SK-N-SH treated with all-trans-retinoic acid at 6 μM for 48 hours (cell line): Measurements from ENCODE around the gene GRIN2D.

Source experiments
- ARNTL ChIP-seq: fragments of 450-650 bp; formaldehyde crosslinking; IDR thresholded peaks from 2 replicates; pipeline ENCODE4 v1.5.0; 2020; ENCODE audit warnings: low read depth, mild to moderate bottlenecking, moderate library complexity, borderline replicate concordance
- BACH2 ChIP-seq: fragments of 250-450 bp; sonication (Bioruptor Pico); IDR thresholded peaks from 2 replicates; pipeline ENCODE4 v1.9.0; 2021; ENCODE audit warnings: mild to moderate bottlenecking, borderline replicate concordance
- CSDC2 ChIP-seq: fragments of 250-450 bp; sonication (Bioruptor Pico); IDR thresholded peaks from 2 replicates; pipeline ENCODE4 v1.5.0; 2020; ENCODE audit warnings: mild to moderate bottlenecking, moderate library complexity
- ESRRG ChIP-seq: fragments of 250-450 bp; sonication (Bioruptor Pico); IDR thresholded peaks from 2 replicates; pipeline ENCODE4 v1.6.1; 2021; ENCODE audit warnings: mild to moderate bottlenecking
- GLIS3 ChIP-seq: fragments of 250-450 bp; sonication (Bioruptor Pico); IDR thresholded peaks from 2 replicates; pipeline ENCODE4 v1.5.0; 2020; ENCODE audit warnings: mild to moderate bottlenecking, moderate library complexity
- OSR1 ChIP-seq: fragments of 250-450 bp; sonication (Bioruptor Pico); IDR thresholded peaks from 2 replicates; pipeline ENCODE4 v1.8.0; 2022; ENCODE audit warnings: moderate library complexity, mild to moderate bottlenecking, inconsistent platforms
- PPARA ChIP-seq: fragments of 250-450 bp; sonication (Bioruptor Pico); IDR thresholded peaks from 2 replicates; pipeline ENCODE4 v1.5.0; 2020; ENCODE audit warnings: mild to moderate bottlenecking, borderline replicate concordance
- SNAI2 ChIP-seq: fragments of 250-450 bp; sonication (Bioruptor Pico); IDR thresholded peaks from 2 replicates; pipeline ENCODE4 v1.5.0; 2020; ENCODE audit warnings: mild to moderate bottlenecking, moderate library complexity
- TOX ChIP-seq: fragments of 250-450 bp; sonication (Bioruptor Pico); IDR thresholded peaks from 2 replicates; pipeline ENCODE4 v1.8.0; 2021; ENCODE audit warnings: mild to moderate bottlenecking, moderate library complexity, borderline replicate concordance
- ZFP3 ChIP-seq: fragments of 250-450 bp; sonication (Bioruptor Pico); IDR thresholded peaks from 2 replicates; pipeline ENCODE4 v1.5.0; 2020; ENCODE audit warnings: mild to moderate bottlenecking, moderate library complexity
- ZNF565 ChIP-seq: fragments of 450-650 bp; formaldehyde crosslinking; conservative IDR thresholded peaks from 2 replicates; pipeline ENCODE4 v1.5.0; 2020; ENCODE audit warnings: low read depth, mild to moderate bottlenecking, moderate library complexity
- ZNF8 ChIP-seq: fragments of 450-650 bp; formaldehyde crosslinking; IDR thresholded peaks from 2 replicates; pipeline ENCODE4 v1.5.0; 2020; ENCODE audit warnings: mild to moderate bottlenecking, moderate library complexity
- TF ChIP-seq, protein P1 (sequence below): fragments of 250-450 bp; sonication (Bioruptor Pico); IDR thresholded peaks from 2 replicates; pipeline ENCODE4 v1.8.0; 2020; ENCODE audit warnings: mild to moderate bottlenecking, moderate library complexity, borderline replicate concordance

DNA sequence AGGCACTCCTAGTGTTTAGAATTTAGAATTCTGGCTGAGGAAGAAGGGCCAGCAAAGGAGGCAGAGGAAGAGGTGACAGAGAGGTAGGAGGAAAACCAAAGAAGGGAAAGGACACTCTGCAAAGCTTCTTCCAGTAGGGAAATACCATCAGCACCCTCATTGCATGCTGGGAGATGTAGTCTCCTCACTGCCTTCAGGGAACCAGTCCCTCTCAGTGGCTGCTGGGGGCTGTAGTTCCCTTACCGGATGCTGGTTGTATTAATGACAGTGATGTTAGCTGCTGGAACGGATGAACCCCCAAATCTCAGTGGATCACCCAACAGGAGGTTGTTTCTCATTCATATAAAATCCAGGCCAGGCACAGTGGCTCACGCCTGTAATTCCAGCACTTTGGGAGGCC is 10.1 kb downstream of the GRIN2D start:
- no peak for TF ChIP-seq ARNTL (CRISPR knock-in tag)
- TF ChIP-seq, protein P1, sequence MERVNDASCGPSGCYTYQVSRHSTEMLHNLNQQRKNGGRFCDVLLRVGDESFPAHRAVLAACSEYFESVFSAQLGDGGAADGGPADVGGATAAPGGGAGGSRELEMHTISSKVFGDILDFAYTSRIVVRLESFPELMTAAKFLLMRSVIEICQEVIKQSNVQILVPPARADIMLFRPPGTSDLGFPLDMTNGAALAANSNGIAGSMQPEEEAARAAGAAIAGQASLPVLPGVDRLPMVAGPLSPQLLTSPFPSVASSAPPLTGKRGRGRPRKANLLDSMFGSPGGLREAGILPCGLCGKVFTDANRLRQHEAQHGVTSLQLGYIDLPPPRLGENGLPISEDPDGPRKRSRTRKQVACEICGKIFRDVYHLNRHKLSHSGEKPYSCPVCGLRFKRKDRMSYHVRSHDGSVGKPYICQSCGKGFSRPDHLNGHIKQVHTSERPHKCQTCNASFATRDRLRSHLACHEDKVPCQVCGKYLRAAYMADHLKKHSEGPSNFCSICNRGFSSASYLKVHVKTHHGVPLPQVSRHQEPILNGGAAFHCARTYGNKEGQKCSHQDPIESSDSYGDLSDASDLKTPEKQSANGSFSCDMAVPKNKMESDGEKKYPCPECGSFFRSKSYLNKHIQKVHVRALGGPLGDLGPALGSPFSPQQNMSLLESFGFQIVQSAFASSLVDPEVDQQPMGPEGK (CRISPR knock-in tag): no peak
- no peak for TF ChIP-seq SNAI2 (CRISPR knock-in tag)
- TF ChIP-seq ZNF8 (CRISPR knock-in tag): no peak
- no peak for TF ChIP-seq PPARA
- TF ChIP-seq CSDC2 (CRISPR knock-in tag): no peak
- TF ChIP-seq TOX (CRISPR knock-in tag): no peak
- TF ChIP-seq OSR1: no peak
- TF ChIP-seq ZNF565 (CRISPR knock-in tag): no peak
- no peak for TF ChIP-seq GLIS3 (CRISPR knock-in tag)
- no peak for TF ChIP-seq ZFP3
- no peak for TF ChIP-seq BACH2 (CRISPR knock-in tag)
- no peak for TF ChIP-seq ESRRG (CRISPR knock-in tag)
